Measurements from ENCODE around the gene OSER1. TPM values are rescaled to one million over a fixed set of nuclear protein-coding genes. Genes with fewer than 3 reads are reported as not detected.
A peak's percentile ranks its signal among the peaks of the same experiment; 100 is the strongest.
"Not testable (repeated sequence)": the region's sequence is repeated elsewhere in the genome, so short reads cannot be mapped to it uniquely, and the experiment has no call there.

Gene OSER1
- total RNA-seq, 1 experiment from 2014 or later = 33.0 TPM

GRCh38 chr20:44234566-44235317, 24.2 kb upstream of the OSER1 start:
- no peaks in the 10 kb centered on the region for H3K36me3 ChIP-seq (replicated peaks; ENCODE audit: control insufficient read depth, insufficient read depth, low read length)
- no peaks in the 10 kb centered on the region for H3K27me3 ChIP-seq (ENCODE audit: control insufficient read depth, insufficient read depth, low read length)
- no peak overlapping the region for H3K4me3 ChIP-seq (ENCODE audit: insufficient read depth, low read depth, low read length)
- no peak for DNase-seq

- Histone ChIP-seq H3K36me3 (replicated peaks; ENCODE audit: control insufficient read depth, insufficient read depth, low read length) (no peaks in the 10 kb centered on the region), H3K4me3 (ENCODE audit: insufficient read depth, low read depth, low read length) (no peak overlapping the region), H3K27me3 (ENCODE audit: control insufficient read depth, insufficient read depth, low read length) (no peaks in the 10 kb centered on the region)
- DNase-seq = no peak
Measured at GRCh38 chr20:44233436-44234016, 23.0 kb upstream of the OSER1 start.

- H3K36me3 ChIP-seq (replicated peaks; ENCODE audit: control insufficient read depth, insufficient read depth, low read length); H3K27me3 ChIP-seq (ENCODE audit: control insufficient read depth, insufficient read depth, low read length); H3K4me3 ChIP-seq (ENCODE audit: insufficient read depth, low read depth, low read length); DNase-seq: not testable (repeated sequence)
Measured at GRCh38 chr20:44232469-44232856, 21.9 kb upstream of the OSER1 start.

GRCh38 chr20:44231713-44232468, 21.3 kb upstream of the OSER1 start:
- no peaks in the 10 kb centered on the region for H3K27me3 ChIP-seq (ENCODE audit: control insufficient read depth, insufficient read depth, low read length)
- DNase-seq = peak; percentile 57
- no peaks in the 10 kb centered on the region for H3K36me3 ChIP-seq (replicated peaks; ENCODE audit: control insufficient read depth, insufficient read depth, low read length)
- no peak overlapping the region for H3K4me3 ChIP-seq (ENCODE audit: insufficient read depth, low read depth, low read length)

- H3K27me3 ChIP-seq (ENCODE audit: control insufficient read depth, insufficient read depth, low read length) = no peaks in the 10 kb centered on the region
- H3K36me3 ChIP-seq (replicated peaks; ENCODE audit: control insufficient read depth, insufficient read depth, low read length) = no peaks in the 10 kb centered on the region
- DNase-seq = no peak
- no peak overlapping the region for H3K4me3 ChIP-seq (ENCODE audit: insufficient read depth, low read depth, low read length)
Measured at GRCh38 chr20:44231193-44231592, 20.6 kb upstream of the OSER1 start.

GRCh38 chr20:44228465-44229258, 18.1 kb upstream of the OSER1 start:
- no peak for DNase-seq
- Histone ChIP-seq H3K36me3 (replicated peaks; ENCODE audit: control insufficient read depth, insufficient read depth, low read length) (no peaks in the 10 kb centered on the region), H3K4me3 (ENCODE audit: insufficient read depth, low read depth, low read length) (no peak overlapping the region), H3K27me3 (ENCODE audit: control insufficient read depth, insufficient read depth, low read length) (no peaks in the 10 kb centered on the region)

GRCh38 chr20:44224637-44225036, 14.1 kb upstream of the OSER1 start:
- H3K4me3 ChIP-seq (ENCODE audit: insufficient read depth, low read depth, low read length) = no peak overlapping the region
- no peaks in the 10 kb centered on the region for H3K27me3 ChIP-seq (ENCODE audit: control insufficient read depth, insufficient read depth, low read length)
- no peaks in the 10 kb centered on the region for H3K36me3 ChIP-seq (replicated peaks; ENCODE audit: control insufficient read depth, insufficient read depth, low read length)
- no peak for DNase-seq

GRCh38 chr20:44223721-44224120, 13.2 kb upstream of the OSER1 start:
- Histone ChIP-seq H3K4me3 (ENCODE audit: insufficient read depth, low read depth, low read length) (no peak overlapping the region), H3K36me3 (replicated peaks; ENCODE audit: control insufficient read depth, insufficient read depth, low read length) (no peaks in the 10 kb centered on the region), H3K27me3 (ENCODE audit: control insufficient read depth, insufficient read depth, low read length) (no peaks in the 10 kb centered on the region)
- DNase-seq = no peak

- Histone ChIP-seq H3K36me3 (replicated peaks; ENCODE audit: control insufficient read depth, insufficient read depth, low read length) (no peaks in the 10 kb centered on the region), H3K4me3 (ENCODE audit: insufficient read depth, low read depth, low read length) (no peak overlapping the region), H3K27me3 (ENCODE audit: control insufficient read depth, insufficient read depth, low read length) (no peaks in the 10 kb centered on the region)
- no peak for DNase-seq
Measured at GRCh38 chr20:44222633-44223368, 12.2 kb upstream of the OSER1 start.

GRCh38 chr20:44222027-44222426, 11.5 kb upstream of the OSER1 start:
- no peaks in the 10 kb centered on the region for H3K27me3 ChIP-seq (ENCODE audit: control insufficient read depth, insufficient read depth, low read length)
- no peaks in the 10 kb centered on the region for H3K36me3 ChIP-seq (replicated peaks; ENCODE audit: control insufficient read depth, insufficient read depth, low read length)
- no peak for DNase-seq
- no peak overlapping the region for H3K4me3 ChIP-seq (ENCODE audit: insufficient read depth, low read depth, low read length)

GRCh38 chr20:44221368-44221954, 10.9 kb upstream of the OSER1 start:
- Histone ChIP-seq H3K4me3 (ENCODE audit: insufficient read depth, low read depth, low read length) (no peak overlapping the region), H3K36me3 (replicated peaks; ENCODE audit: control insufficient read depth, insufficient read depth, low read length) (no peaks in the 10 kb centered on the region), H3K27me3 (ENCODE audit: control insufficient read depth, insufficient read depth, low read length) (no peaks in the 10 kb centered on the region)
- no peak for DNase-seq

- H3K36me3 ChIP-seq (replicated peaks; ENCODE audit: control insufficient read depth, insufficient read depth, low read length) = no peaks in the 10 kb centered on the region
- no peak for DNase-seq
- no peaks in the 10 kb centered on the region for H3K27me3 ChIP-seq (ENCODE audit: control insufficient read depth, insufficient read depth, low read length)
- no peak overlapping the region for H3K4me3 ChIP-seq (ENCODE audit: insufficient read depth, low read depth, low read length)
Measured at GRCh38 chr20:44219791-44220190, 9.2 kb upstream of the OSER1 start.

GRCh38 chr20:44219170-44219730, 8.7 kb upstream of the OSER1 start:
- Histone ChIP-seq H3K27me3 (ENCODE audit: control insufficient read depth, insufficient read depth, low read length) (no peaks in the 10 kb centered on the region), H3K4me3 (ENCODE audit: insufficient read depth, low read depth, low read length) (no peak overlapping the region), H3K36me3 (replicated peaks; ENCODE audit: control insufficient read depth, insufficient read depth, low read length) (no peaks in the 10 kb centered on the region)
- DNase-seq = no peak
